GM19463 (cell line): ENCODE measurements around the gene TNRC6C.

Experiments used
- ATAC-seq: cut with Tn5 transposase; IDR thresholded peaks from one replicate; pipeline ENCODE4 v1.9.1; 2021; ENCODE audit warnings: mild to moderate bottlenecking, moderate library complexity; ENCODE audit not compliant: unreplicated experiment

TNRC6C gene, protein sequence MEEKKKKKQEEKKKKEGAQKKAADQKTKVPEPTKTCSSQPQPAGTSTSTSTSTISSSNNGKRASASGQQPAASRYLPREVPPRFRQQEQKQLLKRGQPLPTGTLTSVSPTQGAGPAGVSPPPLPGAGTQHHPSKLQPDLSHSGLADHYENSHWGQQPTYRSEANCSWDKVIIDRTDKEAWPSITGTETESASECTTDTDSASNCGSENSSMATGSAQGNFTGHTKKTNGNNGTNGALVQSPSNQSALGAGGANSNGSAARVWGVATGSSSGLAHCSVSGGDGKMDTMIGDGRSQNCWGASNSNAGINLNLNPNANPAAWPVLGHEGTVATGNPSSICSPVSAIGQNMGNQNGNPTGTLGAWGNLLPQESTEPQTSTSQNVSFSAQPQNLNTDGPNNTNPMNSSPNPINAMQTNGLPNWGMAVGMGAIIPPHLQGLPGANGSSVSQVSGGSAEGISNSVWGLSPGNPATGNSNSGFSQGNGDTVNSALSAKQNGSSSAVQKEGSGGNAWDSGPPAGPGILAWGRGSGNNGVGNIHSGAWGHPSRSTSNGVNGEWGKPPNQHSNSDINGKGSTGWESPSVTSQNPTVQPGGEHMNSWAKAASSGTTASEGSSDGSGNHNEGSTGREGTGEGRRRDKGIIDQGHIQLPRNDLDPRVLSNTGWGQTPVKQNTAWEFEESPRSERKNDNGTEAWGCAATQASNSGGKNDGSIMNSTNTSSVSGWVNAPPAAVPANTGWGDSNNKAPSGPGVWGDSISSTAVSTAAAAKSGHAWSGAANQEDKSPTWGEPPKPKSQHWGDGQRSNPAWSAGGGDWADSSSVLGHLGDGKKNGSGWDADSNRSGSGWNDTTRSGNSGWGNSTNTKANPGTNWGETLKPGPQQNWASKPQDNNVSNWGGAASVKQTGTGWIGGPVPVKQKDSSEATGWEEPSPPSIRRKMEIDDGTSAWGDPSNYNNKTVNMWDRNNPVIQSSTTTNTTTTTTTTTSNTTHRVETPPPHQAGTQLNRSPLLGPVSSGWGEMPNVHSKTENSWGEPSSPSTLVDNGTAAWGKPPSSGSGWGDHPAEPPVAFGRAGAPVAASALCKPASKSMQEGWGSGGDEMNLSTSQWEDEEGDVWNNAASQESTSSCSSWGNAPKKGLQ (N-terminal part only)

DNA sequence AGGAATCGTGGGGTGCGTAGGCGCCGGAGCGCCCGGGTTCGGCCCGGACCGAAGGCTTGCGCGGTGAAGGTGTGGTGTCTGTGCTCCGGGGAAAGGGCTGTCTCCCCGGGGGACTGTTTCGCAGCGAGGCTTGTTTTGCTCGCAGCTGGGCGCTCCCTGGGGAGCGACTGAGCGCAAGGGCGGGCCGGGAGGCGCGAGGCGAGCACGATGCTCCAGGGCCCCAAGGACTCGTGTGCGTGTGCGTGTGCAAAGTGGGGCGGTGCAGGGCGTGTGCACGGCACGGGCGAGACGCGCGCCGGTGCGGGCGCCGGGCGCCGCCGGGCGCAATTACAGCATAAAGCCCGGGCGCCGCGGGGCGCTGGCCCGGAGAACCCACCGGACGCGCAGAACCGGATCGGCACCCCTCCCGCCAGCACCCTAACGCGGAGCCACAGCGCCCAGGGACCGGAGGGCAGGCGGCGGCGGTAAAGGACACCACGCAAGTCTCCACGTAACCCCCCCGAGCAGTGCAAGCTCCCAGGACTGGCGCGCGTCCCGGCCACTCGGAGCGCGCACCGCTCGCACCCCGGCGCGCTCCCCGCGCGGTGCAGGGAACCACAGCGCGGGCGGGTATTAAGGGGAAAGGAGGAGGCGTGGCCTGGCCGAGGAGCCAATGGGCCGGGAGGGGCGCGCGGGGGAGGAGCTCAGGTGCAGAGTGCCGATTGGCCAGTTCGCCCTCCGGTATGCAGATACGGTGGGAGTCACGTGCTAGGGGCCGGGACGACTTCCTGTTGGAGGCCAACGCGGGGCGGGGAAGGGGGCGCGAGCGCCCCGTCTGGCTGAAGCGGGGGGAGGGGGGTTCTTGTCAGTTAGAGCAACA lies at the start of gene TNRC6C:
TNRC6C (plus strand) TSS at position 847 of the 859 bp plus-strand sequence. CDS start 45,504 bp downstream, outside the sequence.
- peak; percentile 90 for ATAC-seq

DNA sequence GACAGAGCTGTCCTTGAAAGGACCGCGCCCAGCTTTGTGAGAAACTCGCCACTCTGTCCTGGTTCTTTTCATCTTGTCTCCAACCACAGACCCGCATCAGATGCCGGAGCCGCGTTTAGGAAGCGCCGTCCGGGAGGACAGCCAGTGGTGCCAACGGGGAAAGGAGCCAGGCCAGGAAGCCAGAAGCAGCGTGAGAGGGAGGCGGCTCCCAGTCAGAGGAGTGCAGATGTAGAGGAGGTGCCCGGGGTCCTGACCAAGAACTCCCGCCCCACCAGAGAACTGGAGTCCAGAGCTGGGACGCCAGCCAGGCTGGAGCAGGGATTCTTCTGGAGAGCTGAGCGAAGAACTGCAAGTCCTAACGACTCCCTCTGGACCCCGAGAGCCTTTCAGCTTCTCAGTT lies 49.3 kb upstream of the TNRC6C start:
- no peak for ATAC-seq

DNA sequence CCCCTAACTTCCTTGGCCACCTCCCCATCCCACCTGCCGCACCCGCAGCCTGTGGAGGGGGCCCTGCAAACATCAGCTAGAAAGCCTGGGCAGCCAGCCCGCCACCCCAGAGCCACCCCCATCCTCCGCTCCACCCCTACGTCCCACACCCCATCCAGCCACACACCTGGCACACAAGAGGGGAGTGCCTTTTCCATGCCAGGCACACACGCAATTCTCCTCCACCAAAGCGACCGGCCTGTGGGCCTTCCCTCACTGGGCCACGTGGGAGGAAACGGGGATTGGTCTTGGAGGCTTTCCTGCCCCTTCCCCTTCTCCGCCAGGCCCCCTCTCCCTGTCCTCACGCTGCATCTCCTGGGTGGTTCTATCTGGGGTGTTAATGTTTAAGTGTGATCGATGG lies 48.7 kb upstream of the TNRC6C start:
- no peak for ATAC-seq

DNA sequence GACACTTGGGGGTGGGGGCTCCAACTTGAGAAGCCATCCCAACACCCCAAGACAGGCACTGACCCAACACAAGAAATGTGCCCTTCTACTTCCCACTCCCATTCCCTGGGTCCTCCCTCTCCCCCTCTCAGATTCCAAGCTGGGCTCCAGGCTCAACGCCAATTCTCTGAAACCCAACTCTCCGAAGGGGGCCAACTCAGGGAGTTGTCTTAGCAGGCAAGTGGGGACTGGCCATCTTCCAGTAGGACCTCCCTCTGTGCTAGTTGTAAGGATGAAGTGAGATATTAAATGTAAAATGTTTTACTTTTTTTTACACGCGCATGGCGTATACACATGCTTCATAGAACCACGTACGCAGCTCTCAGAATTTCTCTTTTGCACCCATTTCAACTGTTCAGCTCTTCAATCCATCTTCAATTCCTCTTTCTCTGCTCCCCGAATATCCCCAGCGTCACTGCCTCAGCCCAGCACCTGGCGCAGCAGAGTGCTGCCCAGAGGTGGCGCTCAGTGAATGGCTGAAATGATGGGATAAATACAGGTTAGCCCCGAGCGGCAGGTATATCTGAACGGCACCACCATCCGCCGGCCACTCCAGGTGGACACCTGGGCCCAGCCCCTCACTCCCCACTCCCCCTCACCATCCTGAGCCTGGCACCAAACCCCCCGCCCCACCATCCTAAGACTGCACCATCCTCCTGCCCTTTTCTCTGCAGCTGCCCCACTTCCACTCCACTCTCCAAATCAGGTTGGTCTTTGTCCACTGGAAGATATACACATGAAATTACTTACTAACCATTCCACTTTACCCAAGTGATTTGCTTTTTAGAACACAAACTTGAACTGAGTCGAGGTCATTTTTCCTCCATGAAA lies 43.9 kb upstream of the TNRC6C start:
- ATAC-seq = no peak

DNA sequence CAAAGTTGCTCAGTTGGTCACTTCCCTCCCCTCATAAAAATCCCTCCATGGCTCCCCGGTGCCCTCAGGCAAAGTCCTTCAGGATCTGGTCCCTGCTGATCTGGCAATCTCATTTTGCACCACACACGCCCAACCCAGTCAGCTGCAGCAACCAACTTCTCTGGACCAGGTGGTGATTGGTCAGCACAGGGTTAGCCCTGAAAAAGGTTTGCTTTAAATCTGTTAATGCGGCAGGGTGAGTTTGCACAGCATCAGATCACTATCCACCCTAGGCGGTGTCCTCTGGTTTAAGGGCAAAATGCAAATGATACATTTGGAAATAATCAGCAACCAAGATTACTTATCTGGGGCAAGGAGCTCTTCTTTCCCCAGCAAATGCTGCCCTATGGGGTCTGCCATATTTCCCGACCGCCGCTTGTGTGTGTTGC lies 42.9 kb upstream of the TNRC6C start:
- ATAC-seq = no peak

DNA sequence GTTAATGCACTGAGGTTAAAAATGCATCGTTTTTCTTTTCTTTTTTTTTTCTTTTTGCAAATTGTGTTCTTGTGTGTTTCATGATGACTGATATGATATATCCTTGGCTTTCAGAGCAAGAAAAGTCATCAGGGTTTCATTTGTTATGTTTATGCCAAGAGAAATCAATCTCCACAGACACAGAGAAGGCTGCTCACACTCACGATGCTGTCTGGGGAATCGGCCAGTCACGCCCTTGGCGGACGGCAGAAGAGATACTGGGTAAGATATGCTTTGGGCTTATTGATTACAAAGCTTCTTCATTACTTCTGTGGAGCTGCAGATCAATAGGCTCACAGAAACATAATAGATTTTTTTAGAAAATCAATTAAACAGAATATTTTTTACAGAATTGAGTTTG lies 42.2 kb upstream of the TNRC6C start:
- no peak for ATAC-seq

DNA sequence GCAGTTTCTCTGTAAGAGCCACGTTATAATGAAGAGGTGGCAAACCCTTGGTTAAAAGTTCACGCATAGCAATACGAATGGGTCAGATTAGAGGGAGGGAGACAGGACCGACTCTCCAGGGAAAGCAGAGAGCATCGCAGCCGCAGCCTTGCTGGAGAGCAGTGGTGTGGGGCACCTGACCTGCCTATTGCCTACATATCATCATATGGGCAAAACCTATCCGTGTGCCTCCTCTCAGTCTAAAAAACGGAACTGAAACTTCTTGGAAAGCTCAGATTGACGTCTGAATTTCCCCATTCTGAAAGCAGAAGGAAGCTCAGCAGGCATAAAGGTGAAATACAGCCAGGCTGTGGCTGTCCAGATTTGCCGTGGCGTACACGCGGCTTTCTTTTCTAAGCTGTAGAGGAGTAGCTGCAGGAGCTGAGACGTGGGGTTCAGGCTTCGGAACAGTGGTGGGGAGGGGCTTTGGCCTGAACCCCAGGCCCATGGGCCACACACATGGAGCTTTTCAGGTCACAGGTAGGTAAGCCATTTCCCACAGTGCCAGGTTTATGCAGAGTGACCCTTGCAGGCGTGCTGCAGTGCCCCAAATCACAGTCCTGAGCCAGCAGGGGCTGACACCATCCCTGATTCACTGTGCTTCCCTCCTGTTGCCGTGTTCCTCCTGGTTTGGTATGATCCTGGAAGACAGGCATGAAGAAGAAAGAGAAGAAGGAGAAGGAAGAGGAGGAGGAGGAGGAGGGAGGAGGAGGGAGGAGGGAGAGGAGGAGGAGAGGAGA lies 41.6 kb upstream of the TNRC6C start:
- no peak for ATAC-seq

DNA sequence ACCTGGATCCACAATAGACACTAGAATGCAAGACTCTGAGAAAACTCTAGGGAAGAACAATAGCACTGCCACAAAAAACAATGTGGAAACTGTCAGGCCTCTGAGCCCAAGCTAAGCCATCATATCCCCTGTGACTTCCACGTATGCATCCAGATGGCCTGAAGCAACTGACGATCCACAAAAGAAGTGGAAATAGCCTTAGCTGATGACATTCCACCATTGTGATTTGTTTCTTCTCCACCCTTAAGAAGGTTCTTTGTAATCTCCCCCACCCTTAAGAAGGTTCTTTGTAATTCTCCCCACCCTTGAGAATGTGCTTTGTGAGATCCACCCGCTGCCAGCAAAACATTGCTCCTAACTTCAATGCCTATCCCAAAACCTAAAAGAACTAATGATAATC lies 39.2 kb upstream of the TNRC6C start:
- no peak for ATAC-seq

DNA sequence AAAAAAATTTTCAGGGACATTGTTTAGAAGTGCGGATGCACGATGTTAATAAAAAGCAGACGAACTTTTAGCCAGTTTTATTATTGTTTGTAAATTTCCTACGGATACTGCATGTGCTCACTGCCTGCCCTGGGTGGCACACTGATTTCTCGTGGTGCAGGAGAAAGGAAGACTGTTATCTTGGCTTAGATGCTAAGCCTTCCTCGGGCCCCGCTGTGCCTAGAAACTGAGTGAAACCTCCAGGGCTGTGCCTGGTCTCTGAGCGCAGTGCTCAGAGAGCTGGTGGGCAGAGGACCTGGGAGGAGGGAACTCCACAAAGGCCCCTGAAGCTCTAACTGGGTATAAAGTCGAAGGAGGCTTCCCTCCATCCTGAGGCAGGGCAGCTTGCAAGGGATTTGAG lies 35.4 kb upstream of the TNRC6C start:
- no peak for ATAC-seq

DNA sequence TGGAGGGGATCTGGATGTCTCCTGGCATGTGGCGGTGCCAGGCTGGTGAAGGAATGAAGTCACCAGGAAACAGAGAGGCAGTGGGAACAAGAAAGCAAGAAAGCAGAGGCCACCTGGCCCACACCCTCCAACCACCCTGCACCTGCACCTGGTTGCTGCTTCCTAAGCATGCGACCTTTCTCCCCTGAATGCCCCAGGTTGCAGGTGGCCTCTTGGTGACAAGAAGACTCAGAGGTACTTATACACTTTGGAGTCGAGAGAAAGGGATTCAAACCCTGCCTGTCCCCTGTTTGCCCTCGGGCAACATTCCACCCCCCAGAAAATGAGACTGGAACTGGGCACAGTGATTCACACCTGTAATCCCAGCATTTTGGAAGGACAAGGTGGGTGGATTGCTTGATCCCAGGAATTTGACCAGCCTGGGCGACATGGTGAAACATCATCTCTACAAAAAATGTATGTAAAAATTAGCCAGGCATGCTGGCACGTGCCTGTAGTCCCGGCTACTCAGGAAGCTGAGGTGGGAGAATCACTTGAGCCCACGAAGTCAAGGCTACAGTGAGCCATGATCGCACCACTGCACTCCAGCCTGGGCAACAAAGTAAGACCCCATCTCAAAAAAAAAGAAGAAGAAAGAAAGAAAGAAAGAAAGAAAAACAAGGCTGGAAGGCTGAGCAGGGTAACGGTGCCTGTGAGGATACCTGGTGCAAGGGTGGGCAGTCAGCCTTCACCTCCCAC lies 34.6 kb upstream of the TNRC6C start:
- ATAC-seq = no peak

DNA sequence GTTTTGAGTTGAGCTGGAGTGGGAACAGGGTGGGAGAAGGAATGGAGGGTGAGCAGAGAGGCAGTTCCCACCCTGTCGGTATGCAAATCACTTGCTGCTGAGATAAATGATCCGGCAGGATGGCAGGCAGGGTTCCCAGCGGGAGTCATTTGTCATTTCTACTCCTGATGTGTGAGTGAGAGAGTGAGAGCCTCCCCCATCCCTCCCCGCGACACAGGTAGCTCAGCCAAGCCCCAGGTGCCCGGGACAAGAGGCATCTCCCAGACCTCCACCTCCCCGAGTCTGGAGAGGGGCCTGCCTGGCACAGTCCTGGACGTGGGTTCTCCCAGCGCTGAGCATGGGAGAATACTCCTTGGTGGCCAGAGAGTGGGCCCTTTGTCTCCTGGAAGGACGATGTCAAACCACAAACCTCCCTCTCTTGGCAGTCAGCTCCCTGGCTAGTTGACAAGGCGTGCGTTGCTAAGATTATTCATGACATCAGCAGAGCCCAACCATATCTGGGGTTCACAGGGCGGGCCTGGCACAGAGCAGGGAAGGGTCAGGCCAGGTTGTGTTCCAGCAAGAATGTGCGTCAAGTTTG lies 33.7 kb upstream of the TNRC6C start:
- no peak for ATAC-seq

DNA sequence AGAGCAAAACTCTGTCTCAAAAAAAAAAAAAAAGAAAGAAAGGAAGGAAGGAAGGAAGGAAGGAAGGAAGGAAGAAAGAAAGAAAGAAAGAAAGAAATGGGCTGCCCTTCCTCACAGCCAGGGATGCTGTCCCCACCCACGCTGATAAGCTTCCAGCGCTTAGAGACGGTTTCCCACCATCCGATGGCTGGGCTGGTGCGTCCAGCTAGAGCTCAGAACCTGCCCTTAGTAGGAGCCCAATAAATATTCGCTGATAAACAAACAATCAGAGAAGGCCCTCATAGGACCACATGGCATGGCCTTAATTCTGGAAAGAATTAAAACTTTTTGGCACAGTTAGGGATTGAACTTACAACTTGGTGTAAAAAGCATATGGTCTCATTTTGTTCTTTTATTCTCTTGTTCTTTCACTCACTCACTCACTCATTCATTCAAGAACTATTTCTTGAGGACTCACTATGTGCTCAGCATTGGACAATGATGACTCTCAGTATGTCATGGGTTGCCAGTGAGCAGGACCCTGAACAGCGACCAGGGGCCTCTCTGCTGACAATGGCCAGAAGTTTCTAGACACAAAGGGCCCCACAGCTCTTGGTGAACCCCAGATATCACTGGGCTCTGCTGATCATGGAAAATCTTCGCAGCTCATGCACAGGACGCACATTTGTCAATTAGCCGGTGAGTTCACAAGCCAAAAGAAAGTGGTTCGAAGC lies 32.5 kb upstream of the TNRC6C start:
- ATAC-seq = no peak

DNA sequence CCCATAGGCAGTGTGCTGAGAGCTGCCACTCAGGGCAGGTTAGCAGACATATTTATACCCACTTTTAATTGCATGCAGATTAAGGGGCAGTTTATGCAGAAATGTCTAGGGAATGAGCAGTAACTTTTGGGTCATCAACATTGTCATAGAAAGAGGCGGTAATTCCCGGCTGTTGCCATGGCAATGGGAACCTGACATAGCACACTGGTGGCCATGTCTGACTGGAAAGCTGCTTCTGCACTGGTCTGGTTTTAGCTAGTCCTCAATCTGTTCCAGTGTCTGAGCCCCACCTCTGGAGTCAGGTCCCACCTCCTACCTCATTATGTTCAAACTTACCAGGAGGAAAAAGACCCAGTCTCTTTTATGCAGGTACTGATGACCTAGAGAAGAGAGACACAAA lies 31.5 kb upstream of the TNRC6C start:
- no peak for ATAC-seq

DNA sequence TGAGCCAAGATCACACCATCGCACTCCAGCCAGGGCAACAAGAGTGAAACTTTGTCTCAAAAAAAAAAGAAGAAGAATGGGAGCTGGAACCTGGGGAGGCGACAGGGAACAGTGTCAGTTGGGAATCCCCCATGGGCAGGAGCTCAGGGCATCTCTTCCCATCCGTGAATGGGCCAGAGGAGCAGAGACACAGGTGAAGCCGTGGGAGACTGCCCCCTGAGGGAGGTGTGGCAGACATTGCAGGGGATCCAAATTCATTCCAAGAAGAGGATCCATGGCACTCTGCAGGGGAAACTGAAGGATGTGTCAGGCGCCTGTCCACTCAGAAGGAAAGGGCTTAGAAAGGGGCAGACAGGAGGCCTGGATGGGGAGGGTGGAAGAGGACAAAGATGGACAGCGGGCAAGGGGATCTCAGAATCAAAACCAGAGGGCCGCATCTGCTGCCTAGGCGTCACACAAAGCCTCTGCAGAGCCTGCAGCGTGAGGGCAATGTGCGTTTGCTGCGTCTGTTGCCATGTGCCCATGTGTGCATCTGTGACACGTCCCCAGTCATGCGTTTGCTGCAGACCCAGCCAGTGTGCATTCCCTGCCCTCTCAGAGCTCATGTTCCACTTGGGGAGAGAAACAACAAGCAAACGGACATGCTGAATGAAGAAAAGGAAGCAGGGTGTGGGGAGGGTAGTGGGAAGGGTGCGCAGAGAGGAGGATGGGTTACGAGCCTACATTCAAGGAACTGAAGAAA lies 30.6 kb upstream of the TNRC6C start:
- no peak for ATAC-seq

DNA sequence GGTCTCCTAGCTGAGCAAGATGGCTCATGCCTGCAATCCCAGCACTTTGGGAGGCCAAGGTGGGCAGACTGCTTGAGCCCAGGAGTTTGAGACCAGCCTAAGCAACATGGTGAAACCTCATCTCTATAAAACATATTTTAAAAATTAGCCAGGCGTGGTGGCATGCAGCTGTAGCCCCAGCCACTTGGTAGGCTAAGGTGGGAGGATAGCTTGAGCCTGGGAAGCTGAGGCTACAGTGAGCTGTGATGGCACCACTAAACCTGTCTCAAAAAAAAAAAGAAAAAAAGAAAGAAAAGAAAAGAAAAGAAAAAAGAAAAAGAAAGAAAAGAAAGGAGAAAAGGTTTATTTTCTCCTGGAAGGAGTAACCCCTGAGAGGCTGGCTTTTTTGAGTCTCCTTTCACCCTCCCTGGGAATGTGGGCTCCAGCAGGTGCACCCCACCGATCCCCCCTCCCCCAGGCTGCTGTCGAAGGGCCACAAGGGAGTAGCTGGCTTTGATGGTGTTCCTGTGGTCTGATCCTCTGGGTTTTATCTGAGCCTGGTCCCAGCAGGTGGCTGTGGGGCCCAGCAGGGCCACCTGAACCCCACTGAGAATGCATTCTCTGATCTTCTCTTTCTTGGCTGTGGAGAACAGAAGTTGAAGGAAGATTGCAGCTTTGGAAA lies 29.9 kb upstream of the TNRC6C start:
- ATAC-seq = no peak

DNA sequence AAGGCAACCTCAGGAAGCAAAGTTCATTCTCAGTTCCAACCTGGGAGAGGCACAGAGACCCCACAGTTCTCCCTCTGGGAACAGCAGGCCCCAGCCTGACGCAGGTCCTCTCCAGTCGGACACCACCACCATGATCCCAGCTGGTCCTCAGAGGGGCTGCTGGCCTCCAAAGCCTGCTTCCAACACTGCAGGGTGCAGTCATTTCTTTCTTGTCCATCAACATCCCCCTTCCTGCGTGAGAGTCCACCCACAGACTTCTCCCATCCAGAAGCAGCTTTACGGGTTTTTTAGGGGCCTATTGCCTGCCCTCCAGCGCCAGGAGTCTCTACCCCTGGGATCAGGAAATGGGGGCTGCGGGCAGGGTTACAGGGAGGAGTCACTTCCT lies 29.3 kb upstream of the TNRC6C start:
- no peak for ATAC-seq
